ENCODE results near the gene PCDHA2.
"Not testable (repeated sequence)": the region's sequence is repeated elsewhere in the genome, so short reads cannot be mapped to it uniquely, and the experiment has no call there.

The PCDHA2 gene

DNA sequence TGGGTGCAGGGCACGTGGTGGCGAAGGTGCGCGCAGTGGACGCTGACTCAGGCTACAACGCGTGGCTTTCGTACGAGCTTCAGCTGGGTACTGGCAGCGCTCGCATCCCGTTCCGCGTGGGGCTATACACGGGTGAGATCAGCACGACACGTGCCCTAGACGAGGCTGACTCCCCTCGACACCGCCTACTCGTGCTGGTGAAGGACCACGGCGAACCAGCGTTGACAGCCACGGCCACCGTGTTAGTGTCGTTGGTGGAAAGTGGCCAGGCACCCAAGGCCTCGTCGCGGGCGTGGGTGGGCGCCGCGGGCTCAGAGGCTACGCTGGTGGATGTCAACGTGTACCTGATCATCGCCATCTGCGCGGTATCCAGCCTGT is 2.1 kb downstream of the PCDHA2 start:
- Histone ChIP-seq H3K4me3 (ENCODE audit: low read length) (no peak overlapping the region), H3K4me2 (ENCODE audit: low read length) (no peak overlapping the region), H3K36me3 (ENCODE audit: insufficient read depth, low read length) (no peaks in the 10 kb centered on the region), H3K27me3 (ENCODE audit: control insufficient read depth, insufficient read depth, low read length) (no peaks in the 10 kb centered on the region), H3K9me3 (replicated peaks; ENCODE audit: low read length) (no peaks in the 10 kb centered on the region), H3K4me1 (ENCODE audit: control insufficient read depth, insufficient read depth, low read length) (no peaks in the 10 kb centered on the region), H3K9ac (ENCODE audit: low read depth, low read length) (no peak overlapping the region)

GRCh38 chr5:140800816-140801493 is 6.3 kb downstream of the PCDHA2 start, which contains the start of gene PCDHA3:
PCDHA3 (plus strand) TSS chr5:140801057.
- no peaks in the 10 kb centered on the region for H3K36me3 ChIP-seq (ENCODE audit: insufficient read depth, low read length)
- no peaks in the 10 kb centered on the region for H3K4me1 ChIP-seq (ENCODE audit: control insufficient read depth, insufficient read depth, low read length)
- no peak within 1 kb of the TSS for H3K9ac ChIP-seq (ENCODE audit: low read depth, low read length)
- H3K27me3 ChIP-seq (ENCODE audit: control insufficient read depth, insufficient read depth, low read length) = no peaks in the 10 kb centered on the region
- peak within 1 kb of the TSS; percentile 51 for H3K4me3 ChIP-seq (ENCODE audit: low read length)
- H3K4me2 ChIP-seq (ENCODE audit: low read length) = peak within 1 kb of the TSS; percentile 69
- no peaks in the 10 kb centered on the region for H3K9me3 ChIP-seq (replicated peaks; ENCODE audit: low read length)

- Histone ChIP-seq H3K27me3 (ENCODE audit: control insufficient read depth, insufficient read depth, low read length) (no peaks in the 10 kb centered on the region), H3K4me2 (ENCODE audit: low read length) (peak overlapping the region; percentile 69), H3K4me1 (ENCODE audit: control insufficient read depth, insufficient read depth, low read length) (no peaks in the 10 kb centered on the region), H3K36me3 (ENCODE audit: insufficient read depth, low read length) (no peaks in the 10 kb centered on the region), H3K9ac (ENCODE audit: low read depth, low read length) (no peak overlapping the region), H3K9me3 (replicated peaks; ENCODE audit: low read length) (no peaks in the 10 kb centered on the region), H3K4me3 (ENCODE audit: low read length) (peak overlapping the region; percentile 51)
Measured at GRCh38 chr5:140801494-140801841, 6.8 kb downstream of the PCDHA2 start.

GRCh38 chr5:140802381-140802780 is 7.7 kb downstream of the PCDHA2 start:
- H3K36me3 ChIP-seq (ENCODE audit: insufficient read depth, low read length); H3K4me1 ChIP-seq (ENCODE audit: control insufficient read depth, insufficient read depth, low read length); H3K4me3 ChIP-seq (ENCODE audit: low read length); H3K9me3 ChIP-seq (replicated peaks; ENCODE audit: low read length); H3K27me3 ChIP-seq (ENCODE audit: control insufficient read depth, insufficient read depth, low read length); H3K9ac ChIP-seq (ENCODE audit: low read depth, low read length); H3K4me2 ChIP-seq (ENCODE audit: low read length): not testable (repeated sequence)

- Histone ChIP-seq H3K9me3 (replicated peaks; ENCODE audit: low read length) (peaks cover 6% of the 10 kb centered on the region), H3K4me3 (ENCODE audit: low read length) (no peak overlapping the region), H3K9ac (ENCODE audit: low read depth, low read length) (no peak overlapping the region), H3K36me3 (ENCODE audit: insufficient read depth, low read length) (no peaks in the 10 kb centered on the region), H3K4me1 (ENCODE audit: control insufficient read depth, insufficient read depth, low read length) (no peaks in the 10 kb centered on the region), H3K27me3 (ENCODE audit: control insufficient read depth, insufficient read depth, low read length) (no peaks in the 10 kb centered on the region), H3K4me2 (ENCODE audit: low read length) (no peak overlapping the region)
Measured at GRCh38 chr5:140802781-140803271, 8.2 kb downstream of the PCDHA2 start.

DNA sequence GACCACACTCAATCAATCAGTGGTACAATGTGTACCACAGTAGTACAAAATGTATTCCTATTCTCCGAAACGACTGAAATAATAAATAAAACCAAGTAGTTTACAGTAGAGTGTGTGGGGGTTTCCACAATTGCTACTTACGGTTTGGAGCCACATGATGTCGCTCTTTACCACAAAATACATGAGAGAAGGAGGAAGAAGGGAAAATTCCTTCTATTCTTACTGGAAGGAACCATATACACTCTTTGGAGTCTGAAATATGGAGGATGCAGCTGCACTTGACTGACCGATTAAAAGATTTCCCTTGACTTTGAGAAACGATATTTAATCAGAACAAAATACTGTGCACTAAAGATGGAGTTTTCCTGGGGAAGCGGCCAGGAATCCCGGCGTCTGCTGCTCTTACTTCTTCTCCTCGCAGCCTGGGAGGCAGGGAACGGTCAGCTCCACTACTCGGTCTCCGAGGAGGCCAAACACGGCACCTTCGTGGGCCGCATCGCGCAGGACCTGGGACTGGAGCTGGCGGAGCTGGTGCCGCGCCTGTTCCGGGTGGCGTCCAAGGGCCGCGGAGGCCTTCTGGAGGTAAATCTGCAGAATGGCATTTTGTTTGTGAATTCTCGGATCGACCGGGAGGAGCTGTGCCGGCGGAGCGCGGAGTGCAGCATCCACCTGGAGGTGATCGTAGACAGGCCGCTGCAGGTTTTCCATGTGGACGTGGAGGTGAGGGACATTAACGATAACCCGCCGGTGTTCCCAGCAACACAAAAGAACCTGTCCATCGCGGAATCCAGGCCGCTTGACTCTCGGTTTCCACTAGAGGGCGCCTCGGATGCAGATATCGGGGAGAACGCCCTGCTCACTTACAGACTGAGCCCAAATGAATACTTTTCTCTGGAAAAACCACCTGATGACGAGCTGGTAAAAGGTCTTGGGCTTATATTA is 12.5 kb downstream of the PCDHA2 start, which contains the start of gene PCDHA4:
Gene PCDHA4, plus strand, starts transcription at position 235 of the 942 bp plus-strand sequence.
- no peak within 1 kb of the TSS for H3K4me2 ChIP-seq (ENCODE audit: low read length)
- peaks cover 6% of the 10 kb centered on the region for H3K9me3 ChIP-seq (replicated peaks; ENCODE audit: low read length)
- H3K9ac ChIP-seq (ENCODE audit: low read depth, low read length) = peak within 1 kb of the TSS; percentile 35
- no peaks in the 10 kb centered on the region for H3K27me3 ChIP-seq (ENCODE audit: control insufficient read depth, insufficient read depth, low read length)
- H3K4me1 ChIP-seq (ENCODE audit: control insufficient read depth, insufficient read depth, low read length) = no peaks in the 10 kb centered on the region
- H3K36me3 ChIP-seq (ENCODE audit: insufficient read depth, low read length) = no peaks in the 10 kb centered on the region
- peak within 1 kb of the TSS; percentile 63 for H3K4me3 ChIP-seq (ENCODE audit: low read length)

DNA sequence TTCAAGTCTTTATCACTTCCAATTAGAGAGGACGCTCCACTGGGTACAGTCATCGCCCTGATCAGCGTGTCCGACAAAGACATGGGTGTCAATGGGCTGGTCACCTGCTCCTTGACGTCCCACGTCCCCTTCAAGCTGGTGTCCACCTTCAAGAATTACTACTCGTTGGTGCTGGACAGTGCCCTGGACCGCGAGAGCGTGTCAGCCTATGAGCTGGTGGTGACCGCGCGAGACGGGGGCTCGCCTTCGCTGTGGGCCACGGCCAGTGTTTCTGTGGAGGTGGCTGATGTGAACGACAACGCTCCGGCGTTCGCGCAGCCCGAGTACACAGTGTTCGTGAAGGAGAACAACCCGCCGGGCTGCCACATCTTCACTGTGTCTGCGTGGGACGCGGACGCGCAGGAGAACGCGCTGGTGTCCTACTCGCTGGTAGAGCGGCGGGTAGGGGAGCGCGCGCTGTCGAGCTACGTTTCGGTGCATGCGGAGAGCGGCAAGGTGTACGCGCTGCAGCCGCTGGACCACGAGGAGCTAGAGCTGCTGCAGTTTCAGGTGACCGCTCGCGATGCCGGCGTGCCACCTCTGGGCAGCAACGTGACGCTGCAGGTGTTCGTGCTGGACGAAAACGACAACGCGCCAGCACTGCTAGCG is 13.7 kb downstream of the PCDHA2 start:
- H3K9me3 ChIP-seq (replicated peaks; ENCODE audit: low read length); H3K4me1 ChIP-seq (ENCODE audit: control insufficient read depth, insufficient read depth, low read length); H3K4me3 ChIP-seq (ENCODE audit: low read length); H3K4me2 ChIP-seq (ENCODE audit: low read length); H3K27me3 ChIP-seq (ENCODE audit: control insufficient read depth, insufficient read depth, low read length); H3K9ac ChIP-seq (ENCODE audit: low read depth, low read length); H3K36me3 ChIP-seq (ENCODE audit: insufficient read depth, low read length): not testable (repeated sequence)

GRCh38 chr5:140808889-140809291 is 14.2 kb downstream of the PCDHA2 start:
- Histone ChIP-seq H3K36me3 (ENCODE audit: insufficient read depth, low read length) (no peaks in the 10 kb centered on the region), H3K9me3 (replicated peaks; ENCODE audit: low read length) (peaks cover 6% of the 10 kb centered on the region), H3K27me3 (ENCODE audit: control insufficient read depth, insufficient read depth, low read length) (no peaks in the 10 kb centered on the region), H3K4me2 (ENCODE audit: low read length) (no peak overlapping the region), H3K4me3 (ENCODE audit: low read length) (no peak overlapping the region), H3K4me1 (ENCODE audit: control insufficient read depth, insufficient read depth, low read length) (no peaks in the 10 kb centered on the region), H3K9ac (ENCODE audit: low read depth, low read length) (no peak overlapping the region)

GRCh38 chr5:140821375-140822280 is 27.0 kb downstream of the PCDHA2 start, which contains the start of gene PCDHA5:
PCDHA5 (plus strand) TSS chr5:140821613.
- Histone ChIP-seq H3K36me3 (ENCODE audit: insufficient read depth, low read length) (no peaks in the 10 kb centered on the region), H3K4me1 (ENCODE audit: control insufficient read depth, insufficient read depth, low read length) (no peaks in the 10 kb centered on the region), H3K9ac (ENCODE audit: low read depth, low read length) (no peak within 1 kb of the TSS), H3K9me3 (replicated peaks; ENCODE audit: low read length) (no peaks in the 10 kb centered on the region), H3K4me3 (ENCODE audit: low read length) (no peak within 1 kb of the TSS), H3K4me2 (ENCODE audit: low read length) (no peak within 1 kb of the TSS), H3K27me3 (ENCODE audit: control insufficient read depth, insufficient read depth, low read length) (no peaks in the 10 kb centered on the region)

DNA sequence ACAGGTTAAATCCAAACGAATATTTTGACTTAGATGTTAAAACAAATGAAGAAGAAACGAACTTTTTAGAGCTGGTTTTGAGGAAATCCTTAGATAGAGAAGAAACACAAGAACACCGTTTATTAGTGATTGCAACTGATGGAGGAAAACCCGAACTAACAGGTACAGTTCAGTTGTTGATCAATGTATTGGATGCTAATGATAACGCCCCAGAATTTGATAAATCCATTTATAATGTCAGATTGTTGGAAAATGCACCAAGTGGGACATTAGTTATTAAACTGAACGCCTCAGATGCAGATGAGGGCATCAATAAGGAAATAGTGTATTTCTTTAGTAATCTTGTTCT is 27.6 kb downstream of the PCDHA2 start:
- H3K9ac ChIP-seq (ENCODE audit: low read depth, low read length) = no peak overlapping the region
- H3K9me3 ChIP-seq (replicated peaks; ENCODE audit: low read length) = no peaks in the 10 kb centered on the region
- H3K36me3 ChIP-seq (ENCODE audit: insufficient read depth, low read length) = no peaks in the 10 kb centered on the region
- H3K4me1 ChIP-seq (ENCODE audit: control insufficient read depth, insufficient read depth, low read length) = no peaks in the 10 kb centered on the region
- H3K27me3 ChIP-seq (ENCODE audit: control insufficient read depth, insufficient read depth, low read length) = no peaks in the 10 kb centered on the region
- no peak overlapping the region for H3K4me3 ChIP-seq (ENCODE audit: low read length)
- H3K4me2 ChIP-seq (ENCODE audit: low read length) = no peak overlapping the region

- H3K9ac ChIP-seq (ENCODE audit: low read depth, low read length); H3K9me3 ChIP-seq (replicated peaks; ENCODE audit: low read length); H3K4me2 ChIP-seq (ENCODE audit: low read length); H3K36me3 ChIP-seq (ENCODE audit: insufficient read depth, low read length); H3K27me3 ChIP-seq (ENCODE audit: control insufficient read depth, insufficient read depth, low read length); H3K4me3 ChIP-seq (ENCODE audit: low read length); H3K4me1 ChIP-seq (ENCODE audit: control insufficient read depth, insufficient read depth, low read length): not testable (repeated sequence)
Measured at GRCh38 chr5:140822969-140823368, 28.3 kb downstream of the PCDHA2 start.

Measured in skeletal muscle satellite cell (primary cell).